SK-N-DZ (cell line): ENCODE measurements around the gene TFEB.

Source experiments
- DNase-seq: peaks from one replicate; pipeline ENCODE4 v3.0.0-alpha.2; 2015; ENCODE audit warnings: low spot score

TFEB gene

DNA sequence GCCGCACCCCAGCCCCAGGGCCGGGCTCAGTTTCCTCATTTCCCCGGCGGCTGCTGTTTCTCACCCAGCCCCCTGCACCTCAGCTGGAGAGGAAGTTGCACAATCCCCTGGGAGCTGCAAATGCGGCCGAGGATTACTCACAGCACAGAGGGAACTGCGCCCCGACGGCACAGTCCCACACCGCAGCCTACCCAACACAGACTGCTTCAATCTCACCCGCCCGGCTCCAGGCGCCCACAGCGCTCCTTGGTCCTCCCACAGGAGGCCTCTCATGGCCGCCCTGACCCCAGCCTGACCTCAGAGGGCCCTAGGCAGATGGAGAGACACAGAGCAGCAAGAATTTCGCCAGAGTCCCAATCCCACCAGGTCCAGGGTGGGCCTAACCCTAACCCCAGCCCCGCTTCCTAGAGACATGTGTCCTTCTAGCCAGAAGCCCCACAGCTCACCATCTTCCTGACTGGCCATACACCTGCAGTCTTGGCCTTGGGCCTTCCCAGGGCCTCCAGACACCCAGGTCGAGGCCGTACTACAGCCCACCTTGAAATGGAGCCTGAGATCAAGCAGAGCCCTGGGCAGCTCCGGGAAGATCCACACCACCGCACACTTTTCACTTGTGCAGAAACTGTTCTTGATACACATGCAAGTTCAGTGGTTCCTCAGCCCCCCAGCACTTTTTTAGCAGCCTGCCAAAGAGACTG, 11.7 kb downstream of the TFEB start:
- DNase-seq = peak; percentile 38

DNA sequence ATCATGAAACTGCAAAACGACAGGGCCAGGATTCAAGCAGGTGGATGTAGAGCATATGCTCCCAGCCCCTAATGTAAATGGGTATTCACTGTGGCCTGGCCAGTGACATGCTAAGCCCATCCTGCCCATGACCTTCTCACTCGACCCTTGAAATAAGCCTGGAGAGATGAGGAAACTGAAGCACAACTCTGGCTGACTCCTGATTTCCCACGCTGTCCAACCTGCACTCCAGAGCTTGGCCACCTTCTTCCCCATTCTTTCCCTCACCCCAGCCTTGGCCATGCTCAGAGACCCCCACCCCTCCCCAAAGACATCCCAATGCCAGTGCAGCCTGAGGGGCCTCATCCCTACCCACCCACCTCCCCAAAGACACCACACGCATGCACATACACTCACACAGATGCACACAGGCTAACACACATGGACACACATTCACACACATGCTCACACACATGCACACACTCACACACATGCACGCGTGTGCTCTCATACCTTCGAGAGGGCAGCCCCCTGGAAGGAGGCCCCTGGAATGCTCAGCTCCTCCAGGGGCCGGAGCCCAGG, 12.4 kb downstream of the TFEB start:
- no peak for DNase-seq

DNA sequence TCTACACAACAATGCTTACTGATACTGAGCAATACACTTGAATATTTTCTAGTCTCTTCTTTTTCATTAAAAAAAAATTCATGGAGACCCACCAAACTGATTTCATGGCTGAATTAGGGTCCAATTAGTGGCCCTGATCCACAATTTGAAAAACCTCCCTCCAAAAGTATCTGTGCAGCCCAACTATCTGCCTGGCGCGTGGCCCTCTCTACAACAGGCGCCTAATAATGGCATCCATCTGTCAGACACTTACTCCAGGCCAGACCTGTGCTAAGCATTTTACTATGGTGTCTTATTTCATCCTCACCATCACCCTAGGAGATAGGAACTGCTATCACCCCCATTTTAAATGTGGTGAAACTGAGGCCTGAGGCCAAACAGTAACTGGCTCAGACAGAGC, 14.0 kb downstream of the TFEB start:
- no peak for DNase-seq

DNA sequence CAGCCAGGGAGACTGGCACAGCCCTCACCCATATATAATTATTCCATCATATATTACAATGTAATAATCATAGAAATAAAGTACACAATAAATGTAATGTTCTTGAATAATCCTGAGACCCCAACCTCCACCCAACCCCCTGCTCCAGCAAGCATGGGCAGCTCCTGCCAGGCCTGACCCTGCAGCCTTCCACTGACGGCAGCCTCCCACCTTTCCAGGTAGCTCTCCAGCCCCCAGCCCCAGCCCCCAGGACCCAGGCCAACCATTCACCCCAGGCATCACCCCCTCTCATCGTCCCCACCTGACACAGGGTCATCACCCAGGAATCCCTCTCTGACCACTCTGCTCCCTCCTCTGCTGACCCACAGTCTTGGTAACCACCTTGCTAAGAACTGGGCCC, 14.6 kb downstream of the TFEB start:
- no peak for DNase-seq

DNA sequence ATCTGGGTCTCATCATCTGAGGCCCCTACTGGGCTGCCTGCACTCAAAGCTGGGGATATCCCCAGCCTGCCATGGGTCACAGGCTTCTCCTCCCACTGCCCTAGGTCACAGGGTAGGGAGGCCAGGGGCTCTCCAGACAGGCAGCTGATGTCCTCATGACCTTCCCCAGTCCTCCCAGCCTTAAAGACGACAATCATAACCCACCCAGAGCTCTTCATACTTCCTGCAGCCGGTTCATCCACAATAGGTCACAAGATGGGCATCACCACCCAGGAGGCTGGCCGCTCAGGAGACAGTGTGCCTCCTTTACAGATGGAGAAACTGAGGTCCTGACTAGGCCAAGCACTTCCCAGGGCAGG, 15.2 kb downstream of the TFEB start:
- no peak for DNase-seq

DNA sequence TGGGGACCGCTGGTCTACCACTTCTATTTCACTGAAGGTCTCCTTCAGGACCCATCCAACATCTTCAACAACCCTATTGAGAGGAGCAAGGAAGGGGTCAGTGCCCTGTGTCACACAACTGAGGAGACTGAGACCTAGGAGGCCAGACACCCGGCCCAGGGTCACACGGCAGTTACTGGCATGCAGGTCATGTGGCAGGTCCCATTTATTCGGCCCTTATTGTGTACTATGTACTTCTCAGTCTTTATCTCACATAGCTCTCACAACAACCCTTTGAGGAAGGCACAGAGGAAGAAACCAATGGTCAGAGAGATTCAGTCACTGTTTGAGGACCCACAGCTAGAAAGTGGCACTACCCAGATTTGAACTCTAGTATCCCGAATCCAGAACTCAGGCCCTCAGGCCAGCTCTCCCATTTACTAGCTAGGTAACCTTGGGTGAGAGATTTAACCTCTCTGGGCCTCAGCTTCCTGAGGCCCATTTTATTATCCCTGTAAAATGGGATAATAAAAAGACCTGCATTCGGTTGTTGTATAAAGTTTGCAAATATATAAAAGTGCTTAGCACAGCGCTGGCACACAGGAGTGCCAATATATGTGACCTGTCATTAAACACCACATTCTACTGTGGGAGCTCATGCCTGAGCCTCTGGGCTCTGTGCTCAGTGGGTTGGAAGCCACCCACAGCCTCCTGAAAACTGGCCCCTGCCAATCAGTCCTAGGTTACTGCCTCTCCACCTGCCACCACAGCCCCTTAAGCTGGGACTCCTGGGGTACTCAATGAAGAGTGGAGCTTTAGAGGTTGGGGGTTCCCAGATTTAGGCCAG, 15.8 kb downstream of the TFEB start:
- DNase-seq = no peak

DNA sequence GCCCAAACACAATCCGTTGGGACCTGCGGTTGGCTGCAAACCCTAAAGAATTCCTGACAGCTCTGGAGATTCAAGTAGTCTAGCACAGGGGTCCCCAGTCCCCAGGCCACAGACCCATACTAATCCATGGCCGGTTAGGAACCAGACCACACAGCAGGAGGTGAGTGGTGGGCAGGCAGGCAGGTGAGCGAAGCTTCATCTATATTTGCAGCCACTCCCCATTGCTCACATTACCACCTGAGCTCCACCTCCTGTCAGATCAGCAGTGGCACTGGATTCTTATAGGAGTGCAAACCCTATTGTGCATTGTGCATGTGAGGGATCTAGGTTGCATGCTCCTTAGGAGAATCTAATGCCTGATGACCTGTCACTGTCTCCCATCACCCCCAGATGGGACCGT, 16.6 kb downstream of the TFEB start:
- DNase-seq = no peak

DNA sequence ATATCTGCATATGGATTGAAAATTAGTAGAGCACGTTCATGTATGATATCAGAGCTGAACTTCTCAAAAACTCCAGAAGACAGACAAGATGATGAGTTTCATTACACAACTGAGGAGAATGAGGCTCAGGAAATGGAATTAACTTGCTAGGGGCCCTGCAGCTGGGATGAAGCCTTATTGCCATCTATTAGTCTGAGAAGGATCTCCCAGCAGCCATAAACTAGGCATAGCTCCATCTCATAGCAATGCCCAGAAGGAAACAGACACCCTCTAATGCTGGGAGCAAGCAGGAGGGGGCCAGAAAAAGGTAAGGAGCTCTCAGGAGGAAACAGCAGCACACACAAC, 18.0 kb downstream of the TFEB start:
- no peak for DNase-seq

DNA sequence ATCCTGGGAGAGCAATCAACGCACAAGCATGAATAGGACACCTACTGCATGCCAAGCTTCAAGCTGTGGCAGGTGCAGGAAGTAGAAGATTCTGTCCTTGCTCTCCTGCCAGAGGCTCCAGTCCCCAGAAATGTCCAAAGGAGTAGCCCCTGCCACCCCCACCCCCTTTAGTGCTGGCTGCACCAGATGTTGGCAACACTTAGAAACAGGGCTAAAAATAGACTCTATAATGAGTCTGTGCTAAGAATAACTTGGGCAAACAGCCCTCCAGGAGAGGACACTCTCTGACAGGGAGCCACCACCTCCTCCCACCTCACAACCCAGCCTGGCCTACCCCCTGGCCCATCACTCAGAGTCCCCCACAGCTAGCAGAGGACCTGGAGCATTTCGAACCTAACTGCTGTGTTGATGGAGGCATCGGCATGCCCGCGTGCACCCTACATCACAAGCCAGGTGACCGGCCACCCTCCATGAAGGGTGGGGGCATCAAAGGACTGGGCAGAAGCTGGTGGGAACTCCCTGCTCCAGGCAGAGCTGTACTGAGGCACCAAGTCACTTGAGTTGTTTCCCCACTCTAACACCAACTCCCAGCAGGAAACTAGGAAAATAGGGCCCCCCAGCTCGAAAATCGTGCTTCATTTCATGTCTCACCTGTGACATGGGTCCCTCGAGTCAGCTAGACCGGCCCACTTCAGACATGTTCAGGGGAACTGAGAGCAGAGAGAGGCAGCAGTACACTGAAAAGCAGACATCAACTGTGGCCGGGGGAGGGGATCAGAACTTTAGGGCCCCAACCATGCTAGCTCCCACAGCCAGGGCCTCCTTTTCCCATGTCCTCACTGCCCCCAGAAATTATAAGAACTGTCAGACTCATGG, 18.7 kb downstream of the TFEB start:
- DNase-seq = no peak

DNA sequence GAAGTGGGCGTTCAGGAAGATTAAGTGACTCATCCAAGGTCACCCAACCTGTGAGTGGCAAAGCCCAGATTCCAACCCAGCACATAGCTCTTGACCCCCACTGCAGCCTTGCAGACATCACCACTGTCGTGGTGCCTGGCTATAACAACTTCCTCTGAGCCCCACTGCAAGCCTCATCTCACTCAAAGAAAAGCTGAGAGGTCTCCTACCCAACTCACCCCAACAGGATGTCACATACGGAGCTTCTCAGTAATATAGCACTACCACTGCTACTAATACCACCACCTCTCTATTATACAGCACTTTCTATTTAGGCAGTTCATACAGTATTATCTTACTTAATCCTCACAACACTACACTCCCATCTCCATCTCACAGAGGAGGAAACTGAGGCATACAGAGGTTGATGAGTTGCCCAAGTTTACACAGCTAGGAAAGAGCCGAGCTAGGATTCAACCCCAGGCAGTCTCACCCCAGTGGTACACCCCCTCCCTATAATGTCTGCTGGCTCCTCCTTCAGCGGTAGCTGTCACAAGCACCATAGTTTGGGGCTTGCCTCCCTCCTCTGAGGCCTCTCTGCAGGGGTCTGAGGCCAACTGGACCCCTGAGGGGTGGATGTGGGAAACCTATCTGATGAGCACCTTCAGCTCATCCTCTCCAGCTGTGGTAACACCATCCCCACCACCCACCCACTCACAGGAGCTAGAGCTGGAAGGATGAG, 19.5 kb downstream of the TFEB start:
- DNase-seq = no peak

DNA sequence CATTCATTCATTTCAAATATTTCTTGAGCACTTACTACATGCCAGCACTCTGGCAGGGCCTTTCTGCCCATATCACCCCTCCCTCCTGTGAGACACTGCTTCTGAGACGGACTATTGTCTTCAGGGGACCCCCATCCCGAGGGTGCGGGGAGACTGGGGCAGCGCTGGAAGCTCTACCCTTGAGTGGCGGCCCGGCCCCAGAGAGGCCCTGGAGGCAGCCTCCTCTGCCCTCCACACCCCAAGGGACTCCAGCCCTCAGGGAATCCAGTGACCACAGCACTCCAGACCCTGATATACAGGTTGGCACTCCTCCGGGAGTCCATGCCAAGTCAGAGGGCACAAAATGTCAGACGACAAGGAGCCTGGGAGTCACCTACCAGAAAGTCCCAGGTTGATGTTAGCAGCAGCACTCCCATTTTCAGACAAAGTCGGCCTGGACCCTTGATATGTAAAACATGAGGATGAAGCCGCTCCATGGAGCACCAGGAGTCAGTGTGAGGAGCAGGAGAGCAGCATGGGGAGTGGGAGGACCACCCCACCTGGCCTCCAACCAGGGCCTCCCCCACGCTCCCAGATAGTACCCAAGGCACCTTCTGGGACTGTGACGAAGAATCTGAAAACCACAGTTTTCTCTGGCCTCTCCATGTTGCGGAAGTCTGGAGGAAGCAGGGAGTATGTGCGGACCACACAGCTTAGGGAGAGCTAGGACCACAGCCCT, 20.7 kb downstream of the TFEB start:
- no peak for DNase-seq

DNA sequence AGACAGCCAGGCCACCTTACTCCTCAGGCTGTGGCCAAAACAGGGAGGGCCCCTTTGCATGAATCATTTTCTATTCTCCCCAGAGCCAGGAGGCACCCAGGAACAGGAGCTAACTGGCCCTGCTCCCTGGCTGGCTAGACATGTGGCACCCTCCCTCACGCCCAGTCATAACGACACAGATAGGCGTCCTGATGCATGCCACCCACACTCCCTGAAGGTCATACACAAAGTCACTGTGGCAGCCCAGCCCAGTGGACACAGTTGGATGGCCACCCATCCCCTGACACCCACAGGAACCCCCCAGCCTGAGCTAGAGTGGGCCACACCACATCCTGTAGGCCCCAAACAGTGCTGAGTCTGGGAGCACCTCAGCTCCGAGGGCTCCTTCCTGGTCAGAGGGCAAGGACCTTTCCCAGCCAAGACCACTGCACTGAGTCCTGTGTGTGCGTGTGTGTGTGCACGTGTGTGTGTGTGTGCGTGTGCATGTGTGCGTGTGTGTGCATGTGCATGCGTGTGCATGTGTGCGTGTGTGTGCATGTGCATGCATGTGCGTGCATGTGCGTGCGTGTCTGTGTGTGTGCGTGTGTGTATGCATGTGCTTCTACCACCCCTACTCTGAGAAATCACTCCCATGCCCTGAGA, 21.6 kb downstream of the TFEB start:
- DNase-seq = no peak

DNA sequence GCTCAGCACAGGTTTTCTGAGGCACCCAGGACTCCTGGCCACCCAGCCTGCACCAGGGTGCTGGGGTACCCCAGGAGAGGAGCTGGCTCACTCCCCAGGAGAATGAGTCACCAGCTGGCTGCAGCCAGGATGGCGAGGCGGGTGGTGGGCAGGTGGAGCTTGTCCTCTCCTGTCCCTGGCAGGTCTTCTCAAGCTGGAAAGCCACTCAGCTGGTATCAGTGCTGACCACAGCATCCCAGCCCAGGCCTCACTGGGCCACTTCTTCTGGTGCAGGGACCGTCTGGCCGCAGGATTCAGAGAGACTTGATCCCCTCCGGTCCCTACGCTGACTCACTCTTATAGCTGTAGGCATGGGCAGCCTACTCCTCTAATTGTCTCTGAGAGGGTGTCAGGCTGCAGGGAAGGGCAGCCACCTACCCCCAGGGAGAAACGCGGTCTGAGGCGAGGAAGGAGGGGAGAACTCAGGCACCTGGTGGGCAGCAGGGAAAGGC, 22.2 kb downstream of the TFEB start:
- DNase-seq = no peak

DNA sequence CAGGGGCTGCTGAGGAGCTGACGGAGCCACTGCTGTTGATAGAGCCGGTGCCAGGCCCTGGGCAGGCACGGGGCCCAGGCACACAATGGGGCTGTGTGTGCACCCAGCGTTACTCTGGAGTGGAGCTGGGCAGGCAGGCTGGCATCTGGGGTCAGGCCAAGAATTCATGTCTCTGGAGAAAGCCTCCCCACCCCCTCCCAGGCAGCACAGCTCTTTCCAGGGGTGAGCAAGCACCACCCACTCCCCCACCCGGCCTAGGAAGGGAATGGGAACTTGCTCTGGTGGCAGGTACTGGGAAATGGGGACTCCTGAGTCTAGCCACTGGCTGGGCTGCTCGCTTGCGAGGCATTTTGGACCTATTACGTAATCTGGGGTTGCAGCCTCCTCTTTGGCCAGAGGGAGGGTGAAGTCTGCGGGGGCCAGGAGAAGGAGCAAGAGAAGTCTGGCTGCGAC, 22.7 kb downstream of the TFEB start:
- no peak for DNase-seq

DNA sequence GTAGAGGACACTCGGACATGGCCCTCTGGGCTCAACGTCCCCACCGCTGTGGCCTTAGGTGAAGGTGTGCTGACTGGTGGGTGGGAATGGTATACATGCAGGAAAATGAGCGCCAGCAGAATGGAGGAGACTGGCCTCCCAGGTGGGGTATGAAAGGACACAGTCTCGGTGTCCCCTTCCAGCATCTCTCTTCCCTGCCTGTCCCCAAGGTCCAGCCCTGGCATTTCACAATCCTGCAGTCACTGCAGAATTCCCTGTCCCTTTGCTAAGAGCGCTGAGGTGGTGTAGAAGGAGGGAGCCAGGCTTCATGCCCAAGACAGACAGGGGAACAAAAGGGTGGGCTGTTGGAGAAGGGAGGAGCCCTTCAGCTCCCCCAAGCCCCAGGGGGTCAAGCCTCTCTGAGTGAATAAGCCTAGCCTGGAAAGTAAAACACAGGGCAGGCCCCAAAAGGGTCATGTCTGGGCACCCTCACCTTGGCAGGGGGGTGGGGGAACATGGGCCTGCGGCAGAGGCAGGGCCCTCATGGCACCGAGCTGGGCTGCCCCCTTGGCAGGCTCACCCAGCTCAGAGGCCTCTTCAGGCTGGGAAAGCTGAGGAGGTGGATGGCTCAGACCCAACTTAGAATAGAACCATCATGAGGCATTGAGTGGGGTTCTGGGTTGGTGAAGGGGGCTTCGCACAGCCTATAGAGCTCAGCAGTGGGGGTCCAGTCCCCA, 23.9 kb downstream of the TFEB start:
- DNase-seq = no peak

DNA sequence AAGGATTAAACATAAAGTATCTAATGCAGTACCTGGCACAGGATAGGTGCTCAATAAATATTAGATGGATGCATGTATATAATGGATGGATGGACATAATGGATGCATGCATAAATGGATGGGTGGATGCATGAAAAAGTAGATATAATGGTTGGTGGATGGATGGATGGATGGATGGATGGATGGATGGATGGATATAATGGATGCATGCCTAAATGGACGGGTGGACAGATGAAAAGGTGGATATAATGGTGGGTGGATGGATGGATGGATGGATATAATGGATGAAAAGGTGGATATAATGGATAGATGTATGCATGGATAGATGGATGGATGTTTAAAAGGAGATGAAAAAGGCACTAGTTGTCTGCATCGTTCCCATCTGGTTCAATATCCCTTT, 26.0 kb downstream of the TFEB start:
- no peak for DNase-seq

DNA sequence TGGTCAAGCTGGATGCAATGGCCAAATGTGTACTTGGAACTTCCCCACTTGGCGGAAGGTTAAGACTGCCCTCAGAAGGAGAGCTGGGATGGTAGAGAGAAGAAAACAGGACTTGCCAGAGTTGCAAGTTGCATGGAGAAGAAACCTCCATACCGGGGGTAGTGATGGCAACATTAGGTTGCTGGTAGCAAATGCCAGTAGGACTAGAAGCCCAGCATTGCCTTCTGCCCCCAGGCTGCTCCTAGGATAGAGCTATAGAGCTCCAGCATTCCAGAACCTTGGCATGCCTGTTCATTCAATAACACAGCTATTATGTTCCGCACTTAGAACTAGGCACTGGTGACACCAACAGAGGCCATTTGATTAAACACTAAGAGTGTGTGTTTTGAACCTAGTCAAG, 26.6 kb downstream of the TFEB start:
- DNase-seq = no peak

DNA sequence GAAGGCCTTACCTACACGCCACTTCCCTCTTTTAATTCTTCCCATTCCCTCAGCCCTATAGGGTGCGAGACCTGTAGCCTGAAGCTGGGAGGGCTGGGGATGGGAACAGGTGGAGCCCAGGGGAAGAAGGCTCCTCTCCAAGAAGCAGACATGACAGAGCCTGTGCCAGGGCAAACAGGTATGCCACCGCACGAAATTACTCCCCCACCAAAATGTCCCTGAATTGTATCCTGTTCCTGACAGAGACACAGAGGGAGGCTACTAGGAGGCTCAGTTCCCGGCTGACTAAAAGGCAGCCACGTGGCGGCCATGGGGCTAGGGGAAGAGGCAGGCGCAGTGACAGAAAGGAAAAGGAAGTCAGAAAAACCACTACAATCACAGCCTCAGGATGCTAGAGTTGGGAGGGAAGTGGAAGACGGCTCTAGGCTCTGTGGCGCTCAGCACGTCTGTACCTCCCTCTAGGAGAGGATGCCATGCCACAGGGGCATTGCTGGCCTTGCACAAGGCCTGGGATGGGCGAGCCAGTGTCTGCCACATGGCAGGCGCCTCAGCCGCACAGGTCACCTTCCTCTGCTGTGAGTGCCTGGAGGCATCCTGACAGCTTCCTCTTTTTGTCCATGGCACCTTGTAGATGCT, 27.7 kb downstream of the TFEB start:
- no peak for DNase-seq
